ENCODE data around the gene RAB7B. TPM values are rescaled to one million over a fixed set of nuclear protein-coding genes. Genes with fewer than 3 reads are reported as not detected.

The RAB7B gene
- total and polyA plus RNA-seq, 3 experiments from 2014 or later, result 0.29 to 0.48 TPM; not detected in 1

DNA sequence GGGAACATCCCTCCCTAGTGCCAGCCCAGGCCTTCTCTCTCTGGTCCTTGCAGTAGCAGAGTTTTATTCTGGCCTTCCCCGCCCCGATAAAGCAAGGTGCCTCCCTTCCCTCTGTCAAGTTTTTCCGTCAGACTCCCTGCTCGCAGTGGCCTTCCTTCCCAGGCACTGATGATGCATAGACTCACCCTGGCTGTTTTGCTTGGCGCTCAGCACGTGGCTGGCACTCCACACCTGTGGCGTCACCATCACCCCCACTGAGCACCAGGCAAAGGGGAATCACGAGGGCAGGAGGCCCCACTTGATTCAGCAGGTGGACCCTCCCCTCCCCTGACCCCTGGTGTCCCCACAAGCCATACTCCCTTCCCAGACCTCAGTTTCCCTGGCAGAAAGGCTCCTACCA lies 67.3 kb downstream of the RAB7B start:
- Mint-ChIP-seq H3K9me3 (no peaks in the 10 kb centered on the region), H3K36me3 (no peaks in the 10 kb centered on the region), H3K4me3 (no peak overlapping the region), H3K27ac (no peak overlapping the region), H3K27me3 (peaks cover 22 to 76% of the 10 kb centered on the region in 2 donors), H3K4me1 (no peaks in the 10 kb centered on the region)
- H3K36me3 ChIP-seq (ENCODE audit: insufficient read depth, low read length), result no peaks in the 10 kb centered on the region
- POLR2A ChIA-PET, result no interaction called here
- DNase-seq, result no peak
- H3K27me3 ChIP-seq (ENCODE audit: insufficient read depth, low read length, poor library complexity, severe bottlenecking), result peaks cover 7% of the 10 kb centered on the region
- no peak overlapping the region for H3K27ac ChIP-seq (ENCODE audit: low read depth, low read length)
- H3K4me3 ChIP-seq (ENCODE audit: low read length), result no peak overlapping the region
- no peaks in the 10 kb centered on the region for H3K9me3 ChIP-seq (ENCODE audit: low read length)
- H3K4me1 ChIP-seq (ENCODE audit: insufficient read depth, low read length), result no peaks in the 10 kb centered on the region
- CTCF ChIA-PET, result no interaction called here

DNA sequence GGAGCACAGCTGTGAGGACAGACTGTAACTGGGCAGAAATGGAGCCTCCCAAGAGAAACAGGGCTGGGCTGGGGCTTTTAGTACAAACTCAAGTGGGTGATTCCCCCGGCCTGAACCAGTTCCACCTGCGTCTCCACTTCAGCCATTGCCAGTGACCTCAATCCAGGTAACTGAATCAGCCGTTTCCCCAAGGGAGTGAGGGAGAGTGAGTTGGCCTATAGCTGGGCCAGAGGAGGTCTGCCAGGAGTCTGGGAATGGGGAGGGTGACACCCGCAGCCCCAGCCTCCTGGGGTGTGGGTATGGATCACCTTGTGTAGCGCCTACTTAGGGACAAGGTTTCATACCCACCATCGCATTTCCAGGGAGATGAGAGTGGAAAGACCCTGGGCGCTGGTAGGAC lies 68.4 kb downstream of the RAB7B start:
- no peak for DNase-seq
- Histone ChIP-seq H3K4me1 (ENCODE audit: insufficient read depth, low read length) (no peaks in the 10 kb centered on the region), H3K27me3 (ENCODE audit: insufficient read depth, low read length, poor library complexity, severe bottlenecking) (peaks cover 7% of the 10 kb centered on the region), H3K36me3 (ENCODE audit: insufficient read depth, low read length) (no peaks in the 10 kb centered on the region), H3K4me3 (ENCODE audit: low read length) (no peak overlapping the region), H3K27ac (ENCODE audit: low read depth, low read length) (no peak overlapping the region), H3K9me3 (ENCODE audit: low read length) (no peaks in the 10 kb centered on the region)
- no peak overlapping the region for H3K4me3 Mint-ChIP-seq
- H3K9me3 Mint-ChIP-seq, result no peaks in the 10 kb centered on the region
- CTCF ChIA-PET, result no interaction called here
- H3K4me1 Mint-ChIP-seq, result no peaks in the 10 kb centered on the region
- H3K27ac Mint-ChIP-seq, result no peak overlapping the region
- peaks cover 18 to 66% of the 10 kb centered on the region in 2 donors for H3K27me3 Mint-ChIP-seq
- H3K36me3 Mint-ChIP-seq, result no peaks in the 10 kb centered on the region
- POLR2A ChIA-PET, result no interaction called here

DNA sequence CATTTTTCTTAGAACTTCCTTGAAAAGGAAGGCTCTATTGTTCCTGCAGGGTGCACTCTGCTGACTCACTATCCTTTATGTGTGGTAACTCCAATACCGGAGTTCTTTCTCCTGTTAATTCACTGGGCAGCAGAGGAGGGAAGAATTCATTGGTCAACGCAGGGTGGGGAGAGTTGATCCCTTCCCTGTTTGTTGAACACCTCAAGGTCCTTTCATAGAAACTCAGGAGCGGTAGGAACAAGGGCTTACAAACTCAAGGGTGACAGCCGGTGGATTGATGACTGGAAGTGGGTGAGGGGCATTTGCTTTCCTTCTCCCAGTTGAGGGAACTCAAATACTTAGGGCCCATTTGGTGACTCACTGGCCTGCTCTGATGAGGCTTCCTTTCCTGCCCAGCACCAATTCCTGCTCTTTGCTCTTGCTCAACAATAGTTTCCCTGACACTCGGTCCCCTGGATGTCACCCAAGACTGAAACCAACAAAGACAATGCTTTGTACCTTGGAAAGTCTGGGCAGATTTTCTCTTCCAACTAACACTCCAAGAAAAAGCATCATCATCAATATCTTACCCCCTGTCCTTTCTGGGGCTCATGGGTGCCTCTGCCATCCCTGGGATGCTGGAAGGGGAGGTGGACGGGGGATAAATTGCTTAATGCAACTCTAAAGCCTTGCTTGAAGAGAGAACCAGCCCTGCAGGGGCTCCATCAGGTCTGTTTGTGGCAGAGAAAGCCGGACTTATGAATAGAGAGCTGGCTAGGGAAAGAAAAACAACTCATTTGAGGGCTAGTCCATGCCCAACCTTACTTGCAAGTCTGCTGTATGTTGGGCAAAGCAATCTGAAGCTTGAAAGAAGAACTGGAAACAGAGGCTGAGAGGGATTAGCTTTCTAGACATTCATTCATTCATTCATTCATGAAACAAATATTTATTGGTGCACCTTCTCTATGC lies 69.2 kb downstream of the RAB7B start:
- H3K27me3 ChIP-seq (ENCODE audit: insufficient read depth, low read length, poor library complexity, severe bottlenecking), result peaks cover 7% of the 10 kb centered on the region
- H3K4me1 ChIP-seq (ENCODE audit: insufficient read depth, low read length), result no peaks in the 10 kb centered on the region
- no peak for DNase-seq
- Mint-ChIP-seq H3K4me3 (no peak overlapping the region), H3K4me1 (no peaks in the 10 kb centered on the region), H3K27ac (no peak overlapping the region), H3K9me3 (no peaks in the 10 kb centered on the region), H3K36me3 (no peaks in the 10 kb centered on the region), H3K27me3 (peaks cover 18 to 61% of the 10 kb centered on the region in 2 donors)
- H3K36me3 ChIP-seq (ENCODE audit: insufficient read depth, low read length), result no peaks in the 10 kb centered on the region
- no peak overlapping the region for H3K27ac ChIP-seq (ENCODE audit: low read depth, low read length)
- POLR2A ChIA-PET, result no interaction called here
- CTCF ChIA-PET, result no interaction called here
- no peaks in the 10 kb centered on the region for H3K9me3 ChIP-seq (ENCODE audit: low read length)
- no peak overlapping the region for H3K4me3 ChIP-seq (ENCODE audit: low read length)

DNA sequence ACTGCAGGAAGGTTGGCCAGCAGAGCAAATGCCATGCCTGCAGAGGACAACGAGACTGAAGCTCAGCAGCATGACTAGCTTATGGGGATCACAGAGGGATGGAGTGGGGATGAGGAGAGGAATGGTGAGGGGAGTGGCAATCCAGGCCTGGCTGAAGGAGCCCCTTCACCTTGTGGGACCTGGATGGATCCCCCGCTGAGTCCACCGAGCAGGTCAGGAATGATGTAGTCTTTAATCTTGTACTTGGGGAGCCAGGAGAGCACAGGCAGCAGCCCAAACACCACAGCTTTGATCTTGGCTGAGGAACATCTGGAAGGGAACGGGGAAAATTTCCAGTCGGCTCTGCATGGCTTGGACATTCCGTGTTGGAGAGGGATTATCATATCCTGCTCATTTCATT lies 70.4 kb downstream of the RAB7B start:
- H3K27me3 Mint-ChIP-seq, result peaks cover 18 to 55% of the 10 kb centered on the region in 2 donors
- CTCF ChIA-PET, result no interaction called here
- no peak overlapping the region for H3K27ac Mint-ChIP-seq
- H3K27me3 ChIP-seq (ENCODE audit: insufficient read depth, low read length, poor library complexity, severe bottlenecking), result peaks cover 7% of the 10 kb centered on the region
- no peak overlapping the region for H3K4me3 ChIP-seq (ENCODE audit: low read length)
- no peak overlapping the region for H3K4me3 Mint-ChIP-seq
- no peaks in the 10 kb centered on the region for H3K36me3 ChIP-seq (ENCODE audit: insufficient read depth, low read length)
- H3K9me3 Mint-ChIP-seq, result no peaks in the 10 kb centered on the region
- H3K36me3 Mint-ChIP-seq, result no peaks in the 10 kb centered on the region
- H3K27ac ChIP-seq (ENCODE audit: low read depth, low read length), result no peak overlapping the region
- POLR2A ChIA-PET, result no interaction called here
- H3K4me1 Mint-ChIP-seq, result no peaks in the 10 kb centered on the region
- H3K9me3 ChIP-seq (ENCODE audit: low read length), result no peaks in the 10 kb centered on the region
- DNase-seq, result no peak
- no peaks in the 10 kb centered on the region for H3K4me1 ChIP-seq (ENCODE audit: insufficient read depth, low read length)

DNA sequence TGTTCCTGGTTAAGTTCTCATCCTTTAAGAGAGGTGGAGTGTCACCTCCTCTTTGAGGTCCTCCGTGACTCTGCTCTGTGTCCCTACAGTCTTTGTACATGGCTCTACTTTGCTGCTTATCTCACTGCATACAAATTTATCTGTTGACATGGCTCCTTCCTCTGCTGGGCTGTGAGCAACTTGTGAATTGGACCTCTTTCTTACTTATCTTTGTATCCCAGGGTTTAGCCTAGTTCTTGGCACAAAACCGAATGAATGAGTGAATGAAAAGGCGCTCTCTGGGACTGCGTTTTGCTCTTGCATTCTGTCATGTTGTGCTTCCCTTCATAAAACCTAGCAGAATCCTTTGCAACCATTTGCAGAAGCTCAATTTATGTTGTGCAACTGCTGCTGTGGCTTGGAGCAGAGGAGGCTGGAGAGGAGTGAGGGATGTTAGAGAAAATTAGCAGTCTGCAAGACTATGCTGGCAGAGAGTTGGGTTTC lies 72.4 kb downstream of the RAB7B start:
- Histone ChIP-seq H3K9me3 (ENCODE audit: low read length) (no peaks in the 10 kb centered on the region), H3K27me3 (ENCODE audit: insufficient read depth, low read length, poor library complexity, severe bottlenecking) (peaks cover 7% of the 10 kb centered on the region), H3K36me3 (ENCODE audit: insufficient read depth, low read length) (no peaks in the 10 kb centered on the region), H3K4me3 (ENCODE audit: low read length) (no peak overlapping the region), H3K4me1 (ENCODE audit: insufficient read depth, low read length) (no peaks in the 10 kb centered on the region), H3K27ac (ENCODE audit: low read depth, low read length) (no peak overlapping the region)
- H3K27me3 Mint-ChIP-seq, result peaks cover 18 to 42% of the 10 kb centered on the region in 2 donors
- no peak overlapping the region for H3K27ac Mint-ChIP-seq
- ChIA-PET POLR2A (no interaction called here), CTCF (no interaction called here)
- no peak overlapping the region for H3K4me3 Mint-ChIP-seq
- H3K4me1 Mint-ChIP-seq, result no peaks in the 10 kb centered on the region
- DNase-seq, result no peak
- H3K36me3 Mint-ChIP-seq, result no peaks in the 10 kb centered on the region
- no peaks in the 10 kb centered on the region for H3K9me3 Mint-ChIP-seq

DNA sequence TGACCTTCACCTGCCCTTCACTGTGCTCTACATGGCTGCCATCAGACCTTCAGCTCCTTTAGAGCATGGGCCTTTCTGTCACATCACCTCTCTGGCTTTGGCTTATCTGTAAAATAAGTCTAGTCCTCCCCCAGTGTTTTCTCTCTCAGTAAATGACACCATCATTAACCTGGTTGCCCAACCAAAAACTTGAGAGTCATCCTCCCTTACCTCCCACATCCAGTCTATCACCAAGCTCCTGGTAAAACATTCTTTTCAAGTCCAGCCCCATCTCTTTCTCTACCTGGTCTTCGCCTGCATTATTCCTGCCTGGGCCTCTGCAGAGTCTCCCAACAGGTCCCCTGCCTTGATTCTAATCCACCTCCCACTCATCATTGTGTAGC lies 73.0 kb downstream of the RAB7B start:
- no peak overlapping the region for H3K27ac ChIP-seq (ENCODE audit: low read depth, low read length)
- H3K27me3 ChIP-seq (ENCODE audit: insufficient read depth, low read length, poor library complexity, severe bottlenecking), result peaks cover 6% of the 10 kb centered on the region
- no peak overlapping the region for H3K4me3 ChIP-seq (ENCODE audit: low read length)
- no peaks in the 10 kb centered on the region for H3K36me3 Mint-ChIP-seq
- no peak overlapping the region for H3K27ac Mint-ChIP-seq
- no peaks in the 10 kb centered on the region for H3K36me3 ChIP-seq (ENCODE audit: insufficient read depth, low read length)
- no peak overlapping the region for H3K4me3 Mint-ChIP-seq
- DNase-seq, result no peak
- H3K9me3 ChIP-seq (ENCODE audit: low read length), result no peaks in the 10 kb centered on the region
- POLR2A ChIA-PET, result no interaction called here
- H3K9me3 Mint-ChIP-seq, result no peaks in the 10 kb centered on the region
- CTCF ChIA-PET, result interaction anchor here (1.5 to 1.6 kb wide), 2 partner anchors 11 to 26 kb away, joined by 3 to 4 read pairs; no protein-coding TSS in a partner anchor
- no peaks in the 10 kb centered on the region for H3K4me1 Mint-ChIP-seq
- no peaks in the 10 kb centered on the region for H3K4me1 ChIP-seq (ENCODE audit: insufficient read depth, low read length)
- peaks cover 15 to 39% of the 10 kb centered on the region in 2 donors for H3K27me3 Mint-ChIP-seq

DNA sequence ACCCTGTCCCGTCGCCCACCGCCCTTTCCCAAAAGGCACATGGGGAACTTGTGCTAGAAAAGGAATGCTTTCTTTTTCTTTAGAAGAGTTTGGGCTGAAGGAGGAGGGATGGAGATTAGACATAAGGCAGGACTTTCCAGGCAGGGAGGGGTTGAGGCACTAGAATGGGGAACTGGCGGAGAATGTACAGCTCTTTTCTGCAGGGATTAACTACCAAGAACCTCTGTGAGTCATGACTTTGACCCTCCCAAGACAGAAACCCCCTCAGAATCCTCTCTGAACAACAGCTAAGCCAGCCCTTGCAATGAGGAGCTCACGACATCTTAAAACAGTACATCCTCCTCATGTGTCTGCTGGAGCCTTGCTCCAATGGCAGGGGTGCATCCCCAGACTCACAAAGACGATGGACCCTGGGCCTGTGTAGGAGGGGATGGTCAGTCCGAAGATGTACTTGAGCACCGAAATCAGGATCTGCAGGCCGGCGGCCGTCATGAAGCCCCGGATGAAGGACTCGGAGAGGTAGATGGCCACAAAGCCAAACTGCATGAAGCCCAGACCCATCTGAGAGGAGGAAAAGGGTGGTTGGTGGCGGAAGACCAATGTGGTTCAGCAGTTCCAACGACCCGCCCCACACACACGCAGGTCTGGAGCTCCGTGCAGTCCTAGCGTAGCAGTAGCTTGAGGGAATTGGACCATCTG lies 73.5 kb downstream of the RAB7B start:
- no peak for DNase-seq
- H3K9me3 ChIP-seq (ENCODE audit: low read length), result no peaks in the 10 kb centered on the region

DNA sequence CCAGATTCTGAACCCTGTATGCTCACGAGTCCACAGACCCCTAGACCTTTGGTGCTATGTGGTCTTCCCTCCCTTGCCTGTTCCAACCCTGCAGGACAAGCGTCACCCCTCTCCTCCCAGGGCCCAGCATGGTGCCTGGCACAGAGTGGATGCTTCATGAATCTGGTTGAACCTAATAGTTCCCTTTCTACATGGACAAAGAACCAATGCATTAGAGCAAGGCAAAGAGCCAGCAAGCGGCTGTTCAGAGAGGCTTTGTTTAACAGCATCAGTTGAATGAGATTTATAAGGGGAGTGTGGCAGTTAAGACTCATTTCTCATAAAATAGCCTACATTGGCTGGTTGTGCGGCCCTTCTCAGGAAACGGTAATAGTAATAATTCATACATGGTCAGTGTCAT lies 74.9 kb downstream of the RAB7B start:
- H3K27me3 ChIP-seq (ENCODE audit: insufficient read depth, low read length, poor library complexity, severe bottlenecking), result no peaks in the 10 kb centered on the region
- no peak overlapping the region for H3K4me3 ChIP-seq (ENCODE audit: low read length)
- ChIA-PET CTCF (no interaction called here), POLR2A (no interaction called here)
- H3K9me3 ChIP-seq (ENCODE audit: low read length), result no peaks in the 10 kb centered on the region
- Mint-ChIP-seq H3K4me1 (no peaks in the 10 kb centered on the region), H3K27me3 (peaks cover 12 to 25% of the 10 kb centered on the region in 2 donors), H3K9me3 (no peaks in the 10 kb centered on the region), H3K36me3 (no peaks in the 10 kb centered on the region), H3K4me3 (no peak overlapping the region), H3K27ac (no peak overlapping the region)
- no peaks in the 10 kb centered on the region for H3K36me3 ChIP-seq (ENCODE audit: insufficient read depth, low read length)
- no peaks in the 10 kb centered on the region for H3K4me1 ChIP-seq (ENCODE audit: insufficient read depth, low read length)
- DNase-seq, result no peak
- no peak overlapping the region for H3K27ac ChIP-seq (ENCODE audit: low read depth, low read length)

More for the DNA sequence above, 73.5 kb downstream of the RAB7B start:
- Histone ChIP-seq H3K4me1 (ENCODE audit: insufficient read depth, low read length) (no peaks in the 10 kb centered on the region), H3K27ac (ENCODE audit: low read depth, low read length) (no peak overlapping the region), H3K27me3 (ENCODE audit: insufficient read depth, low read length, poor library complexity, severe bottlenecking) (peaks cover under 1% of the 10 kb centered on the region), H3K4me3 (ENCODE audit: low read length) (no peak overlapping the region), H3K36me3 (ENCODE audit: insufficient read depth, low read length) (no peaks in the 10 kb centered on the region)
- no peaks in the 10 kb centered on the region for H3K36me3 Mint-ChIP-seq
- H3K4me1 Mint-ChIP-seq, result no peaks in the 10 kb centered on the region
- CTCF ChIA-PET, result interaction anchor here (1.5 to 1.6 kb wide), 2 partner anchors 11 to 26 kb away, joined by 3 to 4 read pairs; no protein-coding TSS in a partner anchor
- no peak overlapping the region for H3K27ac Mint-ChIP-seq
- POLR2A ChIA-PET, result no interaction called here
- H3K27me3 Mint-ChIP-seq, result peaks cover 15 to 37% of the 10 kb centered on the region in 2 donors
- no peak overlapping the region for H3K4me3 Mint-ChIP-seq
- H3K9me3 Mint-ChIP-seq, result no peaks in the 10 kb centered on the region
